ENCODE measurements around the gene NRGN. TPM values are rescaled to one million over a fixed set of nuclear protein-coding genes. Genes with fewer than 3 reads are reported as not detected.

NRGN gene
- total and polyA plus RNA-seq, 2 experiments from 2014 or later = 1.2 TPM; not detected in 1

GRCh38 chr11:124763156-124763947, 23.6 kb downstream of the NRGN start:
- Histone ChIP-seq H3K36me3 (replicated peaks; ENCODE audit: insufficient read depth, low read depth) (no peaks in the 10 kb centered on the region), H3K4me1 (ENCODE audit: insufficient read depth) (peaks cover 30% of the 10 kb centered on the region), H3K9me3 (ENCODE audit: low read depth) (no peaks in the 10 kb centered on the region), H3K27ac (no peak overlapping the region), H4K20me1 (ENCODE audit: insufficient read depth, poor library complexity, severe bottlenecking) (peaks cover 28% of the 10 kb centered on the region), H3K9me2 (replicated peaks; ENCODE audit: insufficient read depth) (no peaks in the 10 kb centered on the region), H2AFZ (peak overlapping the region; percentile 35), H3K4me3 (peak overlapping the region; percentile 64), H3K4me2 (peak overlapping the region; percentile 100), H3K27me3 (peaks cover 42% of the 10 kb centered on the region), H3K79me2 (no peaks in the 10 kb centered on the region)
- 5% methylated on average over 19 of the region's 21 CpGs for WGBS (ENCODE audit: low lambda C conversion rate, missing lambda C conversion rate)
- DNase-seq (ENCODE audit: low spot score) = peak; percentile 88
- no peak for TF ChIP-seq EZH2 (IDR thresholded peaks at IDR 0.05; ENCODE audit: borderline replicate concordance)
- no peak for TF ChIP-seq EZH2phosphoT487 (IDR thresholded peaks at IDR 0.05; ENCODE audit: low read depth, severe bottlenecking, unreplicated experiment)
- TF ChIP-seq CTCF (IDR thresholded peaks at IDR 0.05; ENCODE audit: poor library complexity) = peak; percentile 77

- Histone ChIP-seq H3K4me1 (ENCODE audit: insufficient read depth) (peaks cover 16% of the 10 kb centered on the region), H4K20me1 (ENCODE audit: insufficient read depth, poor library complexity, severe bottlenecking) (peaks cover 21% of the 10 kb centered on the region), H3K4me2 (no peak overlapping the region), H3K79me2 (no peaks in the 10 kb centered on the region), H3K9me3 (ENCODE audit: low read depth) (no peaks in the 10 kb centered on the region), H3K27me3 (peaks cover 16% of the 10 kb centered on the region), H3K27ac (no peak overlapping the region), H3K36me3 (replicated peaks; ENCODE audit: insufficient read depth, low read depth) (no peaks in the 10 kb centered on the region), H3K9me2 (replicated peaks; ENCODE audit: insufficient read depth) (no peaks in the 10 kb centered on the region), H2AFZ (no peak overlapping the region), H3K4me3 (no peak overlapping the region)
- DNase-seq (ENCODE audit: low spot score) = no peak
- no peak for TF ChIP-seq CTCF (IDR thresholded peaks at IDR 0.05; ENCODE audit: poor library complexity)
- no peak for TF ChIP-seq EZH2phosphoT487 (IDR thresholded peaks at IDR 0.05; ENCODE audit: low read depth, severe bottlenecking, unreplicated experiment)
- TF ChIP-seq EZH2 (IDR thresholded peaks at IDR 0.05; ENCODE audit: borderline replicate concordance) = no peak
- WGBS (ENCODE audit: low lambda C conversion rate, missing lambda C conversion rate) = 96% methylated on average over 2 of the region's 2 CpGs
These were observed 26.4 kb downstream of the NRGN start for GRCh38 chr11:124766156-124766555.

DNA sequence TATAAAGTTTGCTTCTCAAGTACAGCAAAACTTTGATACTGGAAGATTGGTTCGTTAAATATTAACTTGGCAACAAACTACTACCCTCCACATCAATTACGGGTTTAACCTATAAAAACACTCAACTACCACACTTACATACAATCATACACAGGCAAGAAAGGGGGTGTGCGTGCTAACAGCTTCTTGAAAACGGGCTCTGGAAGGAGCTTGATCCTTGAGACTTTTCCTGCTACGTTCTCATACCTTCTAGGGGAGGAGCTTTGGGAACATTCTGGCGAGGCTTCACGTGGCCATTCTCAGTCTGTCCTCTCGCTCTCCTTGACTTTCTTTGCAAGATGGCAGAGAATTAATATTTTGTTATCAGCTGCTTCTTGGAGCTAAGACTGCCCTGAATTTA, 29.2 kb downstream of the NRGN start:
- TF ChIP-seq EZH2phosphoT487 (IDR thresholded peaks at IDR 0.05; ENCODE audit: low read depth, severe bottlenecking, unreplicated experiment) = no peak
- no peak for TF ChIP-seq CTCF (IDR thresholded peaks at IDR 0.05; ENCODE audit: poor library complexity)
- no peak for TF ChIP-seq EZH2 (IDR thresholded peaks at IDR 0.05; ENCODE audit: borderline replicate concordance)
- Histone ChIP-seq H2AFZ (no peak overlapping the region), H3K36me3 (replicated peaks; ENCODE audit: insufficient read depth, low read depth) (no peaks in the 10 kb centered on the region), H3K79me2 (no peaks in the 10 kb centered on the region), H3K27me3 (no peaks in the 10 kb centered on the region), H3K4me3 (no peak overlapping the region), H3K4me2 (no peak overlapping the region), H3K4me1 (ENCODE audit: insufficient read depth) (no peaks in the 10 kb centered on the region), H3K27ac (no peak overlapping the region), H4K20me1 (ENCODE audit: insufficient read depth, poor library complexity, severe bottlenecking) (peaks cover 3% of the 10 kb centered on the region), H3K9me3 (ENCODE audit: low read depth) (no peaks in the 10 kb centered on the region), H3K9me2 (replicated peaks; ENCODE audit: insufficient read depth) (no peaks in the 10 kb centered on the region)
- no peak for DNase-seq (ENCODE audit: low spot score)
- 85% methylated on average over 8 of the region's 8 CpGs for WGBS (ENCODE audit: low lambda C conversion rate, missing lambda C conversion rate)
